Frontal cortex (tissue), 4 donors: ENCODE measurements around the gene ATP1A2. TPM values are rescaled to one million over a fixed set of nuclear protein-coding genes. Genes with fewer than 3 reads are reported as not detected.

Experiments
- DNase-seq, 2 donors: peaks; one replicate each; pipeline ENCODE4 v3.0.0; 2012; ENCODE audit warnings: low spot score in 2 of 2
- FAIRE-seq: peaks from 2 replicates; lab custom pipeline; 2012; peaks lifted over from hg19 to GRCh38; lab: Jason Lieb, UNC
- total RNA-seq: library from RNA; depleted of rRNA; stranded (reverse); fragments of >200 nt; gene quantifications from one replicate; pipeline ENCODE4 v1.2.3, GENCODE V29; 2014
- donor health status: control.
- donor health status: control.
- donor health status: control.

ATP1A2 gene
- total RNA-seq, 1 donor from 2014 or later = 45.7 TPM

GRCh38 chr1:160163615-160164014 is 48.1 kb downstream of the ATP1A2 start:
- DNase-seq (no peak), FAIRE-seq (no peak)

- no peak for DNase-seq
- FAIRE-seq = no peak
Observed at GRCh38 chr1:160164121-160164520, 48.6 kb downstream of the ATP1A2 start.

GRCh38 chr1:160166166-160166868 is 50.8 kb downstream of the ATP1A2 start:
- no peak for DNase-seq
- FAIRE-seq = no peak

- FAIRE-seq = no peak
- no peak for DNase-seq
Observed at GRCh38 chr1:160167056-160167455, 51.5 kb downstream of the ATP1A2 start.

GRCh38 chr1:160167580-160167979 is 52.0 kb downstream of the ATP1A2 start:
- no peak for DNase-seq
- no peak for FAIRE-seq

GRCh38 chr1:160168016-160168415 is 52.5 kb downstream of the ATP1A2 start:
- no peak for FAIRE-seq
- no peak for DNase-seq

GRCh38 chr1:160168609-160169369 is 53.2 kb downstream of the ATP1A2 start:
- FAIRE-seq (no peak), DNase-seq (no peak)

GRCh38 chr1:160169553-160170399 is 54.2 kb downstream of the ATP1A2 start:
- DNase-seq (no peak), FAIRE-seq (no peak)

- FAIRE-seq = no peak
- no peak for DNase-seq
Observed at GRCh38 chr1:160171354-160171753, 55.8 kb downstream of the ATP1A2 start.

- DNase-seq = no peak
- no peak for FAIRE-seq
Observed at GRCh38 chr1:160171980-160172379, 56.4 kb downstream of the ATP1A2 start.

GRCh38 chr1:160177231-160177630 is 61.7 kb downstream of the ATP1A2 start:
- no peak for DNase-seq

GRCh38 chr1:160177667-160178066 is 62.1 kb downstream of the ATP1A2 start:
- FAIRE-seq = no peak
- DNase-seq = no peak

More at GRCh38 chr1:160177231-160177630, 61.7 kb downstream of the ATP1A2 start:
- no peak for FAIRE-seq

- DNase-seq (no peak), FAIRE-seq (no peak)
Observed at GRCh38 chr1:160178731-160179130, 63.2 kb downstream of the ATP1A2 start.

- FAIRE-seq (no peak), DNase-seq (no peak)
Observed at GRCh38 chr1:160179336-160179735, 63.8 kb downstream of the ATP1A2 start.

- no peak for FAIRE-seq
- DNase-seq = no peak
Observed at GRCh38 chr1:160186246-160186645, 70.7 kb downstream of the ATP1A2 start.

GRCh38 chr1:160186729-160187128 is 71.2 kb downstream of the ATP1A2 start:
- no peak for DNase-seq
- FAIRE-seq = no peak

GRCh38 chr1:160187407-160187806 is 71.8 kb downstream of the ATP1A2 start:
- no peak for FAIRE-seq

GRCh38 chr1:160188341-160188740 is 72.8 kb downstream of the ATP1A2 start:
- DNase-seq (no peak), FAIRE-seq (no peak)

More at GRCh38 chr1:160187407-160187806, 71.8 kb downstream of the ATP1A2 start:
- no peak for DNase-seq

GRCh38 chr1:160189649-160190625 is 74.4 kb downstream of the ATP1A2 start, which contains the start of gene CASQ1:
TSS of gene CASQ1 (plus strand) at chr1:160190575. CDS start at chr1:160190752, 177 bp downstream.
- FAIRE-seq (no peak), DNase-seq (peak in 1 of 2 donors; percentile 45)
